Testis (tissue), 3 donors: Measurements from ENCODE around the gene APEX1. TPM values are rescaled to one million over a fixed set of nuclear protein-coding genes. Genes with fewer than 3 reads are reported as not detected.

ENCODE experiments used
- polyA plus RNA-seq: library from polyadenylated mRNA; stranded (reverse); fragments of 350-450 nt; fragmentation: Illumina TruSeq; extraction: RNeasy Lipid Tissue Mini Kit (QIAGEN cat#74804); gene quantifications from one replicate; pipeline ENCODE4 v1.2.3, GENCODE V29; 2014; ENCODE audit warnings: low read depth, low replicate concordance; ENCODE audit not compliant: insufficient read depth
- small RNA-seq, 2 donors: library from RNA; depleted of rRNA; stranded (forward); fragments of <200 nt; gene quantifications; one replicate each; pipeline ENCODE3, GENCODE V24; 2016
- total RNA-seq, 2 donors: library from RNA; depleted of rRNA; stranded (reverse); fragments of >200 nt; gene quantifications; one replicate each; pipeline ENCODE4 v1.2.3, GENCODE V29; 2016

Gene APEX1
- total and polyA plus RNA-seq, 3 donors from 2014 or later = 56.7 to 76.2 (median 67.8) TPM

Small RNA genes within 50 kb of the gene (small RNA-seq; reads per million reads assigned to genes)
- gene RNA5SP382 = 0.64 to 1.0 reads per million in 2 donors

Other genes starting within 250 kb of the APEX1 start
- gene OR11H6, start 231.5 kb upstream of the APEX1 start, total RNA-seq = not detected
- not detected for gene OR11H6, start 231.5 kb upstream of the APEX1 start, polyA plus RNA-seq
- gene OR11H7, start 226.2 kb upstream of the APEX1 start, total RNA-seq = not detected
- gene OR11H7, start 226.2 kb upstream of the APEX1 start, polyA plus RNA-seq = not detected
- under 1 TPM in 1 of 2 donors, not detected in 1; 0.19 TPM for gene OR11H4, start 215.9 kb upstream of the APEX1 start, total RNA-seq
- gene OR11H4, start 215.9 kb upstream of the APEX1 start, polyA plus RNA-seq = not detected
- 10 to 100 TPM; 20.4 to 23.6 TPM for gene TTC5, start 149.3 kb upstream of the APEX1 start, total RNA-seq
- gene TTC5, start 149.3 kb upstream of the APEX1 start, polyA plus RNA-seq = 36.6 TPM
- 10 to 100 TPM; 38.7 to 46.7 TPM for gene CCNB1IP1, start 121.9 kb upstream of the APEX1 start, total RNA-seq
- gene CCNB1IP1, start 121.9 kb upstream of the APEX1 start, polyA plus RNA-seq = 46.0 TPM
- 10 to 100 TPM; 38.1 to 50.7 TPM for gene PARP2, start 111.6 kb upstream of the APEX1 start, total RNA-seq
- gene PARP2, start 111.6 kb upstream of the APEX1 start, polyA plus RNA-seq = 40.0 TPM
- 10 to 100 TPM; 16.5 to 19.1 TPM for gene TEP1, start 41.7 kb upstream of the APEX1 start, total RNA-seq
- gene TEP1, start 41.7 kb upstream of the APEX1 start, polyA plus RNA-seq = 11.6 TPM
- 1 to 10 TPM; 1.2 to 1.6 TPM for gene KLHL33, start 19.1 kb upstream of the APEX1 start, total RNA-seq
- gene KLHL33, start 19.1 kb upstream of the APEX1 start, polyA plus RNA-seq = 0.67 TPM
- 10 to 100 TPM; 47.2 to 58.8 TPM for gene OSGEP, start 414 bp upstream of the APEX1 start, total RNA-seq
- 19.9 TPM for gene OSGEP, start 414 bp upstream of the APEX1 start, polyA plus RNA-seq
- gene PIP4P1, start 6.2 kb downstream of the APEX1 start, total RNA-seq = 10 to 100 TPM; 33.4 to 38.8 TPM
- 50.8 TPM for gene PIP4P1, start 6.2 kb downstream of the APEX1 start, polyA plus RNA-seq
- gene PNP, start 14.2 kb downstream of the APEX1 start, total RNA-seq = 10 to 100 TPM; 13.6 to 21.8 TPM
- gene PNP, start 14.2 kb downstream of the APEX1 start, polyA plus RNA-seq = 18.9 TPM
- gene RNASE10, start 50.3 kb downstream of the APEX1 start, total RNA-seq = not detected
- 1.2 TPM for gene RNASE10, start 50.3 kb downstream of the APEX1 start, polyA plus RNA-seq
- gene RNASE9, start 105.8 kb downstream of the APEX1 start, total RNA-seq = not detected
- not detected for gene RNASE9, start 105.8 kb downstream of the APEX1 start, polyA plus RNA-seq
- gene RNASE11, start 132.8 kb downstream of the APEX1 start, total RNA-seq = 10 to 100 TPM; 31.7 to 52.0 TPM
- 81.0 TPM for gene RNASE11, start 132.8 kb downstream of the APEX1 start, polyA plus RNA-seq
- not detected for gene RNASE12, start 136.2 kb downstream of the APEX1 start, total RNA-seq
- gene RNASE12, start 136.2 kb downstream of the APEX1 start, polyA plus RNA-seq = 1.3 TPM
- under 1 TPM in 1 of 2 donors, not detected in 1; 0.68 TPM for gene OR6S1, start 186.5 kb downstream of the APEX1 start, total RNA-seq
- gene OR6S1, start 186.5 kb downstream of the APEX1 start, polyA plus RNA-seq = not detected
- 10 to 100 TPM; 27.6 to 53.4 TPM for gene RNASE4, start 229.3 kb downstream of the APEX1 start, total RNA-seq
- 27.7 TPM for gene RNASE4, start 229.3 kb downstream of the APEX1 start, polyA plus RNA-seq
- gene ANG, start 233.5 kb downstream of the APEX1 start, total RNA-seq = 10 to 100 TPM; 28.9 to 42.7 TPM
- gene ANG, start 233.5 kb downstream of the APEX1 start, polyA plus RNA-seq = 27.7 TPM